ENCODE measurements around the gene PIPOX. TPM values are rescaled to one million over a fixed set of nuclear protein-coding genes. Genes with fewer than 3 reads are reported as not detected.
A peak's percentile ranks its signal among the peaks of the same experiment; 100 is the strongest.

The PIPOX gene
- total RNA-seq, 1 donor from 2014 or later = 1.5 TPM

- no peaks in the 10 kb centered on the region for H3K9me3 Mint-ChIP-seq (ENCODE audit: low read depth)
- no peaks in the 10 kb centered on the region for H3K27me3 Mint-ChIP-seq (ENCODE audit: low read depth)
- H3K4me1 Mint-ChIP-seq (ENCODE audit: low read depth) = peaks cover 33% of the 10 kb centered on the region
- no peak for DNase-seq (ENCODE audit: low spot score)
- no peak overlapping the region for H3K4me3 Mint-ChIP-seq (ENCODE audit: unreplicated experiment)
- H3K36me3 Mint-ChIP-seq (ENCODE audit: low read depth) = no peaks in the 10 kb centered on the region
- peak overlapping the region; percentile 70 for H3K27ac Mint-ChIP-seq (ENCODE audit: unreplicated experiment)
- no peak for TF ChIP-seq CTCF (IDR thresholded peaks at IDR 0.05)
Observed at GRCh38 chr17:29042026-29042678, 789 bp upstream of the PIPOX start.

- no peak for TF ChIP-seq CTCF (IDR thresholded peaks at IDR 0.05)
- peaks cover 39% of the 10 kb centered on the region for H3K4me1 Mint-ChIP-seq (ENCODE audit: low read depth)
- H3K27ac Mint-ChIP-seq (ENCODE audit: unreplicated experiment) = no peak overlapping the region
Observed at GRCh38 chr17:29043539-29044145, 701 bp downstream of the PIPOX start.

DNA sequence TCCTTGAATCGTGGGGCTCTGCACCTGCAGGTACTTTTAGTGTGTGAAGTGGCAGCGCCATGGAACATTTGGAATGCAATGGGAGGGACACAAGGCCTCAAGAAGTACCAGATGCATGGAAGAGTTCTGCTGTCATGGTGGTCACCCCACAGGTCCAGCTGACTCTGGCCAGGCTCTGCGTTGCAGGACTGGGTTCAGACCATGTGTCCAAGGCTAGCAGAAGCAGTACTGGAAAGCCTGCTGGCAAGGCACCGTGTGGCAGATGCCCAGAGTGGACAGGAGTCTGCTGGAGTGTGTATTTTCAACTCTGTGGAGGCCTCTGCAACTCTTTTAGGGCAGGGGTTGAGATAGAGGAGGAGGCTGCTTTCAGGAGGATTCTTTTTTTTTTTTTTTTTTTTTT lies 2.1 kb downstream of the PIPOX start:
- H3K27me3 Mint-ChIP-seq (ENCODE audit: low read depth) = no peaks in the 10 kb centered on the region
- no peak for TF ChIP-seq CTCF (IDR thresholded peaks at IDR 0.05)
- no peak overlapping the region for H3K27ac Mint-ChIP-seq (ENCODE audit: unreplicated experiment)
- H3K36me3 Mint-ChIP-seq (ENCODE audit: low read depth) = no peaks in the 10 kb centered on the region
- peaks cover 50% of the 10 kb centered on the region for H3K4me1 Mint-ChIP-seq (ENCODE audit: low read depth)
- no peak overlapping the region for H3K4me3 Mint-ChIP-seq (ENCODE audit: unreplicated experiment)
- H3K9me3 Mint-ChIP-seq (ENCODE audit: low read depth) = no peaks in the 10 kb centered on the region
- no peak for DNase-seq (ENCODE audit: low spot score)

More at GRCh38 chr17:29043539-29044145, 701 bp downstream of the PIPOX start:
- Mint-ChIP-seq H3K4me3 (ENCODE audit: unreplicated experiment) (no peak overlapping the region), H3K9me3 (ENCODE audit: low read depth) (no peaks in the 10 kb centered on the region), H3K36me3 (ENCODE audit: low read depth) (no peaks in the 10 kb centered on the region), H3K27me3 (ENCODE audit: low read depth) (no peaks in the 10 kb centered on the region)
- no peak for DNase-seq (ENCODE audit: low spot score)

- Mint-ChIP-seq H3K27ac (ENCODE audit: unreplicated experiment) (no peak overlapping the region), H3K9me3 (ENCODE audit: low read depth) (no peaks in the 10 kb centered on the region), H3K4me1 (ENCODE audit: low read depth) (peaks cover 41% of the 10 kb centered on the region), H3K27me3 (ENCODE audit: low read depth) (no peaks in the 10 kb centered on the region), H3K36me3 (ENCODE audit: low read depth) (no peaks in the 10 kb centered on the region), H3K4me3 (ENCODE audit: unreplicated experiment) (no peak overlapping the region)
- DNase-seq (ENCODE audit: low spot score) = no peak
- no peak for TF ChIP-seq CTCF (IDR thresholded peaks at IDR 0.05)
Observed at GRCh38 chr17:29045734-29046472, 3.0 kb downstream of the PIPOX start.

- Mint-ChIP-seq H3K27ac (ENCODE audit: unreplicated experiment) (no peak overlapping the region), H3K27me3 (ENCODE audit: low read depth) (no peaks in the 10 kb centered on the region), H3K4me3 (ENCODE audit: unreplicated experiment) (no peak overlapping the region), H3K4me1 (ENCODE audit: low read depth) (peaks cover 40% of the 10 kb centered on the region), H3K36me3 (ENCODE audit: low read depth) (no peaks in the 10 kb centered on the region), H3K9me3 (ENCODE audit: low read depth) (no peaks in the 10 kb centered on the region)
- DNase-seq (ENCODE audit: low spot score) = no peak
- TF ChIP-seq CTCF (IDR thresholded peaks at IDR 0.05) = no peak
Observed at GRCh38 chr17:29046473-29046839, 3.5 kb downstream of the PIPOX start.
